ENCODE results near the gene KIZ.

The KIZ gene

DNA sequence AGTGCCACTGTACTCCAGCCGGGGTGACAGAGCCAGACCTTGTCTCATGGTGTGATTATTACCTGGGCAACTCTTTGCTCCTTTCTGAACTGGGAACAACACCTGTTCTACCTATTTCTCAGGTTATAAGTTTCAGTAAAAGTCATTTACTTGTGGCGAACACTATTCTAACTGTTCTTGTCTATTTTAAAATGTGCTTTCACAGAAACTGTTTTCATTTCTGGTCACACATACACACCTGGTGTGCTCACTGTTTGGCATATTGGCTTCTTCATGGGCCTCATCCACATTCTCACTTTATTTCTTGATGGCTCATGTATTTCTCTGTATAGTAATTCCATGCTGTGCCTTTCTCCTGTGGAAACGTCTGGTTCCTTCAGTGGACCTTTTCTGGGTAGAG lies 146.8 kb downstream of the KIZ start:
- no peak for DNase-seq

DNA sequence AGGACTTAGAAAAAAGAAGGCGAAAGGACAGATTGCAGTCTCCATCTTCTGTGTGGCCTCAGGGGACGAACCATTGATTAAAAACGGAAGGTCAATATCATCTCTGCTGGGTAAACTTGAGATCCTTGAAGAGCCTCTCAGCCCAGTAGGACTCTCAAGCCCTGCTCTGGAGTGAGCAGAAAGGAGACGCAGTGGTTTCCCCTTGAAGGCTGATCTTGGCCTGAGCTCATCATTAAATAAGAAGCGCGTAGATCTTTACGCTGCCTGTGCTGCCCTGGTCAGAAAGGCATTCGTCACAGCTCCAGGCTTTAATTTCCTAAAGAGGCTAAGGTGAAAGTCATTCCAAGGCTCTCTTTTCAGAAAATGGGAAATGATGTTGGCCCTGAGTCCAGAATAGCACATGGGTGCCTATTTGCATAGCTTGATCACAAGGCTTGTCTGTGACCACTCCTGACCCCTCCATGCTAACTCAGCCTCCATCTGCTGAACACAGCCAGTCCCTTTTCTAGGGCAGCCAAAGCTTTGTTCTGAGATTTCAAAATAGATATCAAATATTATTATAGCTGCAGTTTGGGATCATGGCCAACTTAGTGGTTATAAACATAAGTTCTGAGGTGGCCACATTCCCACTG lies 148.0 kb downstream of the KIZ start:
- no peak for DNase-seq

DNA sequence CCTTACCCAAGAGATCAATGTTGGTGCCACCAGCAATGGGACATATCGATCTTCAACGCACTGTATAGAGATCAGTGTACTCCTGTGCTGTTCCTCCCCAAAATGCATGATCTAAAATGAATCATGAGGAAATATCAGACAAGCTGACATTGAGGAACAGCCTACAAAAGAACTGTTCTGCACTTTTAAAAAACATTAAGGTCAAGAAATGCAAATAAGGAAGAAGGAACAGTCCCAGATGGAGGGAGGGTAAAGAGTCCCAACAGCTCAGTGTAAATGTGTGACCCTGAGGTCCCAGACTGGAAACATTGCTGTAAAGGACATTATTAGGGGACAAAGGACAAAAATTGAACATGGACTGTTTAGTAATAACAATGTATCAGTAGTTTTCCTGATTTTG lies 152.9 kb downstream of the KIZ start:
- DNase-seq, result no peak

DNA sequence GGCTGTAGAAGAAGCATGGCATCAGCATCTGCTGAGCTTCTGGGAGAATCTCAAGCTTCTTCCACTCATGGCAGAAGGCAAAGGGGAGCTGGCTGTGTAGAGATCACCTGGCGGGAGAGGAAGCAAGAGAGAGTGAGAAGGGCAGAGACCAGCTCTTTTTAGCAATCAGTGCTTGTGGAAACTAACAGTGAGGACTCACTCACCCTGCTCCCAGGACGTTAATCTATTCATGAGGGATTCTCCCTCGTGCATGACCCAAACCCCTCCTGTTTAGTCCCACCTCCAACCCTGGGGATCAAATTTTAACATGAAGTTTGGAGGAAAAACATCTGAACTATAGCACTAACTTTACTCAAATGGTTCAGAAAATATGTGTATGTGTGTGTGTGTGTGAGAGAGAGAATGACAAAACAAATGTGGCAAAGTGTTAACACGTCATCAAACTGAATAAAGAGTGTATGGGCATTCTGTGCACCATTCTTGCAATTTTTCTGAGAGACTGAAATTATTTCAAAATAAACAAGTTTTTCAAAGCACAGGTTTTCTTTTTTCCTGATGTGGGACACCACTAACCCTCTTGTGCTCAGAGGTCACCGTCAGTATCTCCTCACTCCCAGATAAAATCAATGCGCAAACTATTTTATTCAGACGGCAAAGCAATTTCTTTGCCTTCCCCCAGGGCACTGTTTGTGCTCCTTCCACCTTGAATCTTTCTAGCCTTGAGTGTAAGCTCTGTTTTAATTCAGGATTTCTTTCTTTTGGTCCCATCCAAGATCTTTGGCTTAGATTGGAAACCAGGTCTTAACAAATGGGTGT lies 154.0 kb downstream of the KIZ start:
- DNase-seq, result no peak

DNA sequence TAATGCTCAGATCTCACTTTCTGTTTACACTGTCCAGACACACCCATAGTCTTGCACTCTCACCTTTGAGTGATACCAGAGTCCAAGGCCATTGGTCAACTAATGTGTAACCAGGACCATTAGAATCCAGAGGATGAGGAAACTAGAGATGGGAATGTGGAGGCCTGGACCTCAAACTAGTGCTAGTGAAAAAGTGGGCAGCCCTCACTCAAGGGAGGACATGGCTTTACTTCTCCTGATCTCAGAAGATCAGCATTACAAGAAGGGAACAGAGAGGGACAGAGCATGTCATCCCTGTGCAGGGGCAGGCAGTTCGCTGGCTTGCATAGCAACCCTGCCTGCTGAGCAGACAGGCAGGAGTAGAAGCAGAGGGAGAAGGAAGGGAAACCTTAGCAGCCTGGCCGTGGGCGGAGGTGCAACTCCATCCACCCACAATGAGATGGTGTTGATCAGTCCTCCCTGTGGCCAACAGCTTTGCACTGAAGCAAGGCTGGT lies 154.7 kb downstream of the KIZ start:
- DNase-seq, result no peak

DNA sequence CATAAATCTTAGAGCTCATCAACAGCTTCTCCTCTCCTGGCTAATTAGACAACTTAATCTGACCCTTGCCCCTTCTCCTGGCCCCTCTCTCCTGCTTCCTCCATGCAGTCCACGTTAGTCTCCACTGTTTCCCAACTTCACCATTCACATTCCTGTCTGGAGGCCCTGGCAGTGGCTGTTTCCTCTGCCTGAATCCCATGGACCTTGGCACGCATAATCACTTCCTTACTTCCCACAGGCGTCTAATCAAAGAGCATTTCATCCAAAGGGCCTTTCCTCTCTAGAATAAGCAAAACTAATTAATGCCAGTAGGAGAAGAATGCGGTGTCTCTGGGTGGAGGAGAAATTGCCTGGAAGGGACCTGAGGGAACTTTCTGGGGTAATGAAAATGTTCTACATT lies 160.9 kb downstream of the KIZ start:
- no peak for DNase-seq

DNA sequence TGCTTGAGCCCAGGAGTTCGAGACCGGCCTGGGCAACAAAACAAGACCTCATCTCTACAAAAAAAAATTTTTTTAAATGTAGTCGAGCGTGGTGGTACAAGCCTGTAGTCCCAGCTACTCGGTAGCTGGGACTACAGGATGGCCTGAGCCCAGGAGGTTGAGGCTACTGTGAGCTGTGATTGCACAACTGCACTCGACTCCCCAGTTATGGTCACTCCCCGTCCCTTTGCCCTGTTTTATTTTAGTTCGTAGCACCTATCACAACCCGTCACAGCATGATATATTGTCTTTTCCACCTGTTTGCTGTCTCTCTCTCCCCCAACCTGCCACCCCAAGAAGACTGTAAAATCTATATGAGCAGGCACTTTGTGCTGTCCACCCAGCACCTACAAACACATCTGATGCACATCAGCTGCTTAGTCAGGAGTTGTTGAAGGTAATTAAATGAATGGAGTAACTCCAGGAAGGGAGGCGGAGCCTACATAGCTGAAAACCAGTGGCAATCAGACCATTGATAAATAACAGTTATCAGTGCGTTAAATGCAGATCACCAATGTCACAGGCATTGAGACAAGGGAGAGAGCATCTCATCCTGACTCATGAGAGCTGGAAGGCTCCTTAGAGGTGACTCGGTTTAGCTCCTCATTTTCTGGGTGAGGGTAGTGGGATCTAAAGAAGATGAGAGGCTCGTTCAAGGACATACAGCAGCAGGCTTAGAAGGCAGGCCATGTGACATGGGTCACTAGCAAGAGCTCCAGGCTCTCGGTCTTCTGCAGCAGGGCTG lies 162.9 kb downstream of the KIZ start:
- no peak for DNase-seq

DNA sequence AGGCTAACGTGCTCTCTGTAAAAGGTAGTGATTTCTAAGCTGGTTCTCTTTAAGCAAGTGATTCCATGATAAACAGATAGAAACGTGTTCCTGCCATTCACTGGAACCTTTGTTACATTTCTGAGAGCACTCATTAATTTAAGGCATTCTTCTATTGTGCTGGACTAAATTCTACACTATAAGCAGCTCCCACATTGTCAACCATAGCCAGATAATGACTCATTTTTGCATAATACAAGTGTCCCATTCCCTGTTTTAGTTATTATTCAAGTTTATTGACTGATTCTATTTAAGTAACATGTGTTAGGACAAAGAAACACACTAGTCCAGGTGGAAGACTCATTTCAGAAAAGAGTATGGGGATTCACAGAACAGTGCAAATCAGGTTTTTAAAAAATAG lies 163.8 kb downstream of the KIZ start:
- DNase-seq, result no peak

DNA sequence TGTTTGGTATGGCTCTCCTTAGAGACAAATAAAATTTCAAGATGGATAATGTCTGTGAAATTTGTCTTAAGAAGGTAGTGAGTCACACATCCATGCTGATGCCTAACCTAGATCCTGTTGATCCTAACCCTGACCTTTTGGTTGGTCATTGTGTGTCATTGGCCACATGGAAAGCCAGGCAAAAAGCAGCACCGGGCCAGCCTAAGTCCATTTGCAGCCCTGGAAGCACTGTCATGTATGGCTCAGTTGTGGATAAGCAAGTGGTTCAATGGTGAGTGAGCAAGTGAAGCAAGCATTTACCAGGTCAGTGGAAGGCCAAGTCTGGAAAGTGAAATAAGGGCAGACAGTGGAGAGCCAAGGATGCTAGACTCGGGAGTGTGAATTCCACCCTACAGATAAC lies 165.1 kb downstream of the KIZ start:
- no peak for DNase-seq

DNA sequence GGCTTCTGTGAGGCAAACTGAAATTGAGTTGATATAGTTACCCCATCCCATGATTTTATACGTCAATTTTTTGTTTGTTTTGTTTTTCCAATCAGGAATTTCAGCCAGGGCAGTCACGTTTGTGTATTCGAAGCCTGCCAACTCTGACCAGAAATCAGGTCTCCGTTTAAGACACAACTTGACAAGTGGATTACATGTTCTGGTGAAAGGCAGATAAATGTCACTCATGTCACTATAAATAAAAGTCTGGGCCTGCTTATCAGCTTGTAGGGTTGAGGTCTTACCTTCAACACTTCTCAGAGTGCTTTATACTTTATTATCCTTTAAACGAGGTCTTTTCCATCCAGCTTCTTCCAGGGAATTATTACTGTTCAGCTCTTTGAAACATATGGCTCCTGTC lies 168.9 kb downstream of the KIZ start:
- no peak for DNase-seq
